ENCODE measurements around the gene DSCAM. TPM values are rescaled to one million over a fixed set of nuclear protein-coding genes. Genes with fewer than 3 reads are reported as not detected.

DSCAM gene
- polyA plus RNA-seq, 4 donors, result under 0.01 to 0.22 (median 0.13) TPM; not detected in 1

- 55 to 67% (median 60%) methylated on average over 2 of the region's 2 CpGs for WGBS, 3 donors
- Histone ChIP-seq H3K4me1 (ENCODE audit: control insufficient read depth in 3 of 3, insufficient read depth in 2 of 3, low read depth in 1 of 3, low read length in 2 of 3) (no peaks in the 10 kb centered on the region), H3K27me3 (ENCODE audit: control insufficient read depth in 3 of 3, insufficient read depth in 3 of 3, low read length in 3 of 3) (no peaks in the 10 kb centered on the region), H3K36me3 (ENCODE audit: control insufficient read depth in 3 of 3, insufficient read depth in 2 of 3, low read depth in 1 of 3, low read length in 3 of 3) (no peaks in the 10 kb centered on the region), H3K4me3 (ENCODE audit: low read depth in 1 of 3, low read length in 3 of 3) (no peak overlapping the region), H3K9me3 (ENCODE audit: control insufficient read depth in 2 of 2, insufficient read depth in 1 of 2, low read depth in 1 of 2, low read length in 1 of 2) (no peaks in the 10 kb centered on the region), H3K27ac (ENCODE audit: low read depth in 1 of 3, low read length in 2 of 3) (no peak overlapping the region)
- DNase-seq, result no peak
- no peak for FAIRE-seq
Observed at GRCh38 chr21:40351006-40351405, 496.0 kb downstream of the DSCAM start.

GRCh38 chr21:40349591-40349990, 497.4 kb downstream of the DSCAM start:
- no peak for FAIRE-seq
- no peak for DNase-seq
- H3K27me3 ChIP-seq (ENCODE audit: control insufficient read depth in 3 of 3, insufficient read depth in 3 of 3, low read length in 3 of 3), result no peaks in the 10 kb centered on the region
- no peaks in the 10 kb centered on the region for H3K4me1 ChIP-seq (ENCODE audit: control insufficient read depth in 3 of 3, insufficient read depth in 2 of 3, low read depth in 1 of 3, low read length in 2 of 3)
- 46 to 69% (median 49%) methylated on average over 2 of the region's 2 CpGs for WGBS, 3 donors
- H3K27ac ChIP-seq (ENCODE audit: low read depth in 1 of 3, low read length in 2 of 3), result no peak overlapping the region
- no peaks in the 10 kb centered on the region for H3K9me3 ChIP-seq (ENCODE audit: control insufficient read depth in 2 of 2, insufficient read depth in 1 of 2, low read depth in 1 of 2, low read length in 1 of 2)
- H3K4me3 ChIP-seq (ENCODE audit: low read depth in 1 of 3, low read length in 3 of 3), result no peak overlapping the region
- no peaks in the 10 kb centered on the region for H3K36me3 ChIP-seq (ENCODE audit: control insufficient read depth in 3 of 3, insufficient read depth in 2 of 3, low read depth in 1 of 3, low read length in 3 of 3)

- Histone ChIP-seq H3K4me1 (ENCODE audit: control insufficient read depth in 3 of 3, insufficient read depth in 2 of 3, low read depth in 1 of 3, low read length in 2 of 3) (no peaks in the 10 kb centered on the region), H3K27me3 (ENCODE audit: control insufficient read depth in 3 of 3, insufficient read depth in 3 of 3, low read length in 3 of 3) (no peaks in the 10 kb centered on the region), H3K36me3 (ENCODE audit: control insufficient read depth in 3 of 3, insufficient read depth in 2 of 3, low read depth in 1 of 3, low read length in 3 of 3) (no peaks in the 10 kb centered on the region), H3K4me3 (ENCODE audit: low read depth in 1 of 3, low read length in 3 of 3) (no peak overlapping the region), H3K9me3 (ENCODE audit: control insufficient read depth in 2 of 2, insufficient read depth in 1 of 2, low read depth in 1 of 2, low read length in 1 of 2) (no peaks in the 10 kb centered on the region), H3K27ac (ENCODE audit: low read depth in 1 of 3, low read length in 2 of 3) (no peak overlapping the region)
- no peak for DNase-seq
- no peak for FAIRE-seq
- WGBS, 3 donors, result 81 to 85% (median 82%) methylated on average over 9 of the region's 9 CpGs
Observed at GRCh38 chr21:40345711-40346321, 501.1 kb downstream of the DSCAM start.

- FAIRE-seq, result no peak
- H3K9me3 ChIP-seq (ENCODE audit: control insufficient read depth in 2 of 2, insufficient read depth in 1 of 2, low read depth in 1 of 2, low read length in 1 of 2), result no peaks in the 10 kb centered on the region
Observed at GRCh38 chr21:40340357-40340756, 506.6 kb downstream of the DSCAM start.

GRCh38 chr21:40339050-40339449, 507.9 kb downstream of the DSCAM start:
- H3K27me3 ChIP-seq (ENCODE audit: control insufficient read depth in 3 of 3, insufficient read depth in 3 of 3, low read length in 3 of 3), result no peaks in the 10 kb centered on the region
- H3K4me3 ChIP-seq (ENCODE audit: low read depth in 1 of 3, low read length in 3 of 3), result no peak overlapping the region
- H3K9me3 ChIP-seq (ENCODE audit: control insufficient read depth in 2 of 2, insufficient read depth in 1 of 2, low read depth in 1 of 2, low read length in 1 of 2), result no peaks in the 10 kb centered on the region
- H3K27ac ChIP-seq (ENCODE audit: low read depth in 1 of 3, low read length in 2 of 3), result no peak overlapping the region
- FAIRE-seq (no peak), DNase-seq (no peak)
- 83 to 93% (median 89%) methylated on average over 18 of the region's 18 CpGs for WGBS, 3 donors
- H3K4me1 ChIP-seq (ENCODE audit: control insufficient read depth in 3 of 3, insufficient read depth in 2 of 3, low read depth in 1 of 3, low read length in 2 of 3), result no peaks in the 10 kb centered on the region
- no peaks in the 10 kb centered on the region for H3K36me3 ChIP-seq (ENCODE audit: control insufficient read depth in 3 of 3, insufficient read depth in 2 of 3, low read depth in 1 of 3, low read length in 3 of 3)

More at GRCh38 chr21:40340357-40340756, 506.6 kb downstream of the DSCAM start:
- H3K27me3 ChIP-seq (ENCODE audit: control insufficient read depth in 3 of 3, insufficient read depth in 3 of 3, low read length in 3 of 3), result no peaks in the 10 kb centered on the region
- H3K36me3 ChIP-seq (ENCODE audit: control insufficient read depth in 3 of 3, insufficient read depth in 2 of 3, low read depth in 1 of 3, low read length in 3 of 3), result no peaks in the 10 kb centered on the region
- no peak overlapping the region for H3K4me3 ChIP-seq (ENCODE audit: low read depth in 1 of 3, low read length in 3 of 3)
- no peaks in the 10 kb centered on the region for H3K4me1 ChIP-seq (ENCODE audit: control insufficient read depth in 3 of 3, insufficient read depth in 2 of 3, low read depth in 1 of 3, low read length in 2 of 3)
- no peak overlapping the region for H3K27ac ChIP-seq (ENCODE audit: low read depth in 1 of 3, low read length in 2 of 3)
- DNase-seq, result no peak

GRCh38 chr21:40337981-40338380, 509.0 kb downstream of the DSCAM start:
- DNase-seq, result no peak
- Histone ChIP-seq H3K36me3 (ENCODE audit: control insufficient read depth in 3 of 3, insufficient read depth in 2 of 3, low read depth in 1 of 3, low read length in 3 of 3) (no peaks in the 10 kb centered on the region), H3K27ac (ENCODE audit: low read depth in 1 of 3, low read length in 2 of 3) (no peak overlapping the region), H3K9me3 (ENCODE audit: control insufficient read depth in 2 of 2, insufficient read depth in 1 of 2, low read depth in 1 of 2, low read length in 1 of 2) (no peaks in the 10 kb centered on the region), H3K4me1 (ENCODE audit: control insufficient read depth in 3 of 3, insufficient read depth in 2 of 3, low read depth in 1 of 3, low read length in 2 of 3) (no peaks in the 10 kb centered on the region), H3K4me3 (ENCODE audit: low read depth in 1 of 3, low read length in 3 of 3) (no peak overlapping the region), H3K27me3 (ENCODE audit: control insufficient read depth in 3 of 3, insufficient read depth in 3 of 3, low read length in 3 of 3) (no peaks in the 10 kb centered on the region)
- no peak for FAIRE-seq
- WGBS, 3 donors, result 80 to 89% (median 85%) methylated on average over 13 of the region's 13 CpGs

- DNase-seq (no peak), FAIRE-seq (no peak)
- Histone ChIP-seq H3K4me3 (ENCODE audit: low read depth in 1 of 3, low read length in 3 of 3) (no peak overlapping the region), H3K36me3 (ENCODE audit: control insufficient read depth in 3 of 3, insufficient read depth in 2 of 3, low read depth in 1 of 3, low read length in 3 of 3) (no peaks in the 10 kb centered on the region), H3K27ac (ENCODE audit: low read depth in 1 of 3, low read length in 2 of 3) (no peak overlapping the region), H3K27me3 (ENCODE audit: control insufficient read depth in 3 of 3, insufficient read depth in 3 of 3, low read length in 3 of 3) (no peaks in the 10 kb centered on the region), H3K4me1 (ENCODE audit: control insufficient read depth in 3 of 3, insufficient read depth in 2 of 3, low read depth in 1 of 3, low read length in 2 of 3) (no peaks in the 10 kb centered on the region), H3K9me3 (ENCODE audit: control insufficient read depth in 2 of 2, insufficient read depth in 1 of 2, low read depth in 1 of 2, low read length in 1 of 2) (no peaks in the 10 kb centered on the region)
- 9 to 21% (median 14%) methylated on average over 5 of the region's 5 CpGs for WGBS, 3 donors
Observed at GRCh38 chr21:40335704-40336103, 511.3 kb downstream of the DSCAM start.

- no peak overlapping the region for H3K4me3 ChIP-seq (ENCODE audit: low read depth in 1 of 3, low read length in 3 of 3)
- no peaks in the 10 kb centered on the region for H3K36me3 ChIP-seq (ENCODE audit: control insufficient read depth in 3 of 3, insufficient read depth in 2 of 3, low read depth in 1 of 3, low read length in 3 of 3)
- DNase-seq (no peak), FAIRE-seq (no peak)
- H3K27ac ChIP-seq (ENCODE audit: low read depth in 1 of 3, low read length in 2 of 3), result no peak overlapping the region
- no peaks in the 10 kb centered on the region for H3K27me3 ChIP-seq (ENCODE audit: control insufficient read depth in 3 of 3, insufficient read depth in 3 of 3, low read length in 3 of 3)
- H3K9me3 ChIP-seq (ENCODE audit: control insufficient read depth in 2 of 2, insufficient read depth in 1 of 2, low read depth in 1 of 2, low read length in 1 of 2), result no peaks in the 10 kb centered on the region
- 87 to 90% (median 87%) methylated on average over 6 of the region's 6 CpGs for WGBS, 3 donors
- H3K4me1 ChIP-seq (ENCODE audit: control insufficient read depth in 3 of 3, insufficient read depth in 2 of 3, low read depth in 1 of 3, low read length in 2 of 3), result no peaks in the 10 kb centered on the region
Observed at GRCh38 chr21:40334159-40334558, 512.8 kb downstream of the DSCAM start.

- 80 to 90% (median 90%) methylated on average over 4 of the region's 4 CpGs for WGBS, 3 donors
- FAIRE-seq, result no peak
- Histone ChIP-seq H3K27ac (ENCODE audit: low read depth in 1 of 3, low read length in 2 of 3) (no peak overlapping the region), H3K27me3 (ENCODE audit: control insufficient read depth in 3 of 3, insufficient read depth in 3 of 3, low read length in 3 of 3) (no peaks in the 10 kb centered on the region), H3K4me1 (ENCODE audit: control insufficient read depth in 3 of 3, insufficient read depth in 2 of 3, low read depth in 1 of 3, low read length in 2 of 3) (no peaks in the 10 kb centered on the region), H3K36me3 (ENCODE audit: control insufficient read depth in 3 of 3, insufficient read depth in 2 of 3, low read depth in 1 of 3, low read length in 3 of 3) (no peaks in the 10 kb centered on the region), H3K9me3 (ENCODE audit: control insufficient read depth in 2 of 2, insufficient read depth in 1 of 2, low read depth in 1 of 2, low read length in 1 of 2) (no peaks in the 10 kb centered on the region), H3K4me3 (ENCODE audit: low read depth in 1 of 3, low read length in 3 of 3) (no peak overlapping the region)
- no peak for DNase-seq
Observed at GRCh38 chr21:40333731-40334130, 513.2 kb downstream of the DSCAM start.

Measured in small intestine (tissue), 7 donors.